Measurements from ENCODE around the gene TRPV4.

Gene TRPV4

DNA sequence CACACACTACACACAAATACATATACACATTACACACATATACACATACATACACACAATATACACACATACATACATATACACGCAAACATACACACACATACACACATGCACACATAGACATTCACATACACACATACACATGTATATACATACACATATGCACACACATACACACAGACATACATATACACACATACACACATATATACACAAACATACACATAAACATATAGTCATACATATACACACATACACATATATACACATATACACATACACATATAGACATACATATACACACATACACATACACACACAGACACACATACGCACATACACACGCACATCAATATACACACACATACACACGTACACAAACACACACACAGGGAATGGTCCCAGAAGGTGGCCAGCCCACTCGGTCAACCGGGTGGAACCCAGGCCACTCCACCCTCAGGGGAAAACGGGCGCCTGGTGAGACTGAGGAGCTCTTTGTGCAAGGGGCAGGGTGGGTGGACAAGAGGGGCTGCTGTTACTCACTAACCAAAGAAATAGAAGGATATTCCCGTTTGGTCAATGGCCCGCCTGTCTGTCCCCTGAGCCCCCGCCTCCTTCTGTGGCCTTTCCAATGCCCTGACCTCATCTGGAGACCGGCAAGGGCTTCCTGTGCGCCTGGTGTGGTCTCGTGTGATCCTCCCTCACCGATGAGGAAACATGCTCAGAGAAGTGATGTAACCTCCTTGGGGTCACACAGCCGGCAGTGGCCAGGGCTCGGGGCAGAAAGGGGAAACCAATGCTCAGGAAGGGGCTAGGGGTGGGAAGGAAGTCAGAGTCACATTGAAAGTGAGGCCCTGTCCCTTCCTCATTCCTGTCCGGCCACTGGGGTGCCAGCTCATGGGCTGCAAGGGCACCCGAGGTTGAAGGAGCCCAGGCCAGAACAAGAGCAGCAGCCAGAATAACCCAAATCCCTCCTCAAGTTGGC is 5.3 kb downstream of the TRPV4 start:
- no peak for DNase-seq

DNA sequence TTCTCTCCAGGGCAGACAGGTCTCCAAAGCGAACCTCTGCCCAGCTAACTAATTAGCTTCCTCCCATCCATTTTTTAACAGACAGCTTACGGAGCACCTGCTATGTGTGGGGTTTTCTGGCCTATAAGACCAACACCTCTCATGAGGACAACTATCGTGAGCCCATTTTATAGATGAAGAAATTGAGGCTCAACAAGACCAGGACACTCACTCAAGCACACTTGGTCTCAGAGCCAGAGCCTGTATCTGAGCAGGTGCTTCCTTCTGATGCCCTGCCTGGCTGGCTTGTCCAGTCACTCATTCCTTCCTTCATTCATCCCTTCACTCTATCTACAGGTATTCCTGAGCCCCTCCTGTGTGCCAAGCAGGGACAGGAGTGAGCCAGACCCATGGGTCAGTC is 6.1 kb downstream of the TRPV4 start:
- DNase-seq = no peak

DNA sequence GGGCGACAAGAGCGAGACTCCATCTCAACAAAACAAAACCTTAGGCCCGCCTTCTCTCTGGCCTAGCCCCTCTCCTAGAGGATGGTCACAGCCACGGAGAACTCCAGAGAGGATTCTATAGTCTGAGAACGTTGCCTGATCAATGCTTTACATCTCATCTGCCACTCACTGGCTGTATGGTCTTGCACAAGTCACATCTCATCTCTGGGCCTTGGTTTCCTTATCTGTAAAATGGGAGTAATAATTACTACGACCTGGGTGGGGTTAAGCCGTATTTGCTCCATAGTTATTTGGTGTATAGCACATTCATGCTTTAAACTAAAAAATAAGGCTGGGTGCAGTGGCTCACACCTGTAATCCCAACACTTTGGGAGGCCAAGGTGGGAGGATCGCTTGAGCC is 8.5 kb downstream of the TRPV4 start:
- DNase-seq = no peak

DNA sequence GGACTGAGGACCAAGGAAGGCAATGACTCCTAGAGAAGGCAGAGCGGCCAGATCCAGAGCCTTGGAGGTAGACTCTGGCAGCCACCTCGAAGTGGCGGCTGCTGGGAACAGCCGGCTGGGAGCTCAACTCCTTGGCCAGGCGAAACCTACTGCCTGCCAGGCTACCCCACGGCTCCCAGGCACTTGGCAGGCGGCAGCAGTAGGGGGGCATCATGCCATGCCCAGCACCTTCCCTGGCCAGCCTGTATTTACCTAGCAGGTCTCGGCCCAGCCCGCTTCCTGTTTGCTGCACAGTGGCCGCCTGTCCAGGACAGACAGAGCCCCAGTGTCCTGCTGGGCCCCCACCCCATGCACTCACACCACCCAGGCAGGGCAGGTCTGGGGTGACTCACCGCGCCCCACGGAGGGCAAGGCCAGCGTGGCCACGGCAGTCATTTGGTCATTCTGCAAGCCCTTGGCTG is 10.2 kb downstream of the TRPV4 start:
- no peak for DNase-seq

DNA sequence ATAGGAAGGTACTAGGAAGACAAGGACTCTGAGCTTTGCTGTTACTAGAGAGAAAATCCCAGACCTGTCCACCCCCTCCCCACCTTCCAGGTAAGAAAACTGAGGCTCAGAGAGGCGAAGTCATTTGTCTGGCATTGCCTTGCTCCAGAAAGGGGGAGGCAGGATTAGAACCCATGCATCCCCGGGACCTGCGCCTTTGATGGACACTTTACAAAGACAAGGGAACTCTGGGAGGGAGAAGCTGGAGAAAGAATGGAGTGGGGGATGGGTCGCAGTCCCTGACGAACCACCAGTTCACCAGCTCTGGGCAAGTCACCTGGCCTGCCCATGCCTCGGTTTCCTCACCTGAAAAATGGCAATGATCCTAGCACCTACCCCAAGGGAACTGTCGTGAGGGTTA is 10.8 kb downstream of the TRPV4 start:
- no peak for DNase-seq

DNA sequence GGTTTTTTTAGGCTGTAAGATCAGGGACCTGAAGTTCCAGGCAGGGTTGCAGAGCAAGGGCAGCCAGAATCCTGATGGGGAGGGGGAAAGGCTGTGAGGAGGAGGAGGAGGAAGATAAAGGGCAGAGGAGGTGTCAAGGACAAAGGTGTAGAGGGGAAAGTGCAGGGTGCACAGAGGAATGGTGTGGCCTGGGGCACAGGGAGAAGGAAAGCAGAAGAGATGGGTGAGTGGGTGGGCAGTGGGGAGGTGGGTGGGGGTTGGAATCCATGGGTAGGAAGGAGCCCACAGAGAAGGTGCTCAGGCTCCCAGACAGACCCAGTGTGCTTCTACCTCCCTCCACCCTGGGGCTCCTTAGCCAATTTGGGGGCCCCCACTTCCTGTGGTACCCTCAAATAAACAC is 11.2 kb downstream of the TRPV4 start:
- no peak for DNase-seq

DNA sequence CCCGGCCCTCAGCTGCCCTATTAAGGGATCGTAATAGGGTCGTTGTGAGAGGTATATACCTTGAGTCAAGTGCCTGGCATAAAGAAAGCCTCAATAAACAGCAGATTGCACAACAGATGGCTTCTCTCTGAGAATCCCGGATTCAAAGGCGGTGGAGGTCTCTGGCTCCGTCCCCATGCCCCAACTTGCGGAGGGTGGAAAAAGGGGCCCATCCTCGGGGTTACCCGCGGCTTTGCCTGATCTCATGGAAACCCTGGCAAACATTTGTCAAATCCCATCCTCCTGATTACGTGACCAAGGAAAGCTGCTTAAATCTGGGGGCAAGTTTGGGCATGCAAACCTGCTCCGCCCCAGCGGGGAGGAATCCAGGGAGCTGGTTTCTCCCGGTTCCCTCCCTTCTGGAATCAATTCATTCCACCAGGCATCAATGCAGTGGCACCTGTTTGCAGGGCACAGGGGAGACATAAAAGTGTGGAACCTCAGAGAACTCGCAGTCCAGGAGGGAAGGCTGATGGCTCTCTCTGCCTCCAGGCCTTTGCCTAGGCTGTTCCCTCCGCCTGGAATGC is 12.3 kb downstream of the TRPV4 start:
- no peak for DNase-seq

DNA sequence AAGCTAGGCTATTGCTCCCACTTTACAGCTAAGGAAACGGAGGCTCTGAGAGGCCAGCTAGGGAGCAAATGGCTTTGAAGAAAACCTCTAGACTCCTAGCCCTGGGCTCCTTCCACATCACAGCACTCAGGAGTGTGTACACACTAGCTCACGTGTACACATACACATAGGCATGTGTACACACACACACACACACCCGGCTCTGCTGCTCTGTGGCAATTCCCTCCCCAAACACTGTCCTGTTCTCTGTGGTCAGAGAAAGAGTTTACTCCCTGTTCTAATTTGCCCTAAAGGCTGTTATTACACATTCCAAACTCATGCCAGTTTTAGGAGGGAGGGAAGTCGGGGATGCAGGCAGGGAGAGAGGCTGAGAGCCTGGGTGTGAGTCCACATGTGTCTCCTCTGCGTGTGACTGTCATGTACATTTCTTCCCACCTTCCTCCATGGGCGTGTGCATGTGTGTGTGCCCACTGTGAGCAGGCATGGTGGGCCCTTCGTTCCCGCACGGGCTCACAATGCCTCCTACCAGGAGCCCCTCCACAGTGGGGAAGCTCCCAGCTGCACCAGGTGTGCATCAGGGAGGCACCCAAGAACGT is 14.2 kb downstream of the TRPV4 start:
- DNase-seq = no peak

DNA sequence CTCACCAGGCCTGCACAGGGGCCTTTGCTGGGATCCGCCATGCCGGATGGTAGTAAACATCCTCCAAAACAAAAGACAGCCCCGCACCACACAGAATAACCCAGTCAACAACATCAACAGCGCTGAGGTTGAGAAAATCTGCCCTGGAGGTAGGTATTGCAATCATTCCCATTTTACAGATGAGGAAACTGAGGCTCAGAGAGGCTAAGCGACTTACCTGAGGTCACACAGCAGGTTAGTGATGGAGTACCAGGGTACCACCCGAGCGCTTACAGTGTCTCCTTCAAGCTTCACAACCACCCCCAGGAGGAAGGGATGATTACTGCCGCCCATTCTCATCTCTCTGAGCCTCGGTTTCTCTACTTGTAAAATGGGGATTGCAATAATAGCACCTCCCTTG is 14.9 kb downstream of the TRPV4 start:
- no peak for DNase-seq

DNA sequence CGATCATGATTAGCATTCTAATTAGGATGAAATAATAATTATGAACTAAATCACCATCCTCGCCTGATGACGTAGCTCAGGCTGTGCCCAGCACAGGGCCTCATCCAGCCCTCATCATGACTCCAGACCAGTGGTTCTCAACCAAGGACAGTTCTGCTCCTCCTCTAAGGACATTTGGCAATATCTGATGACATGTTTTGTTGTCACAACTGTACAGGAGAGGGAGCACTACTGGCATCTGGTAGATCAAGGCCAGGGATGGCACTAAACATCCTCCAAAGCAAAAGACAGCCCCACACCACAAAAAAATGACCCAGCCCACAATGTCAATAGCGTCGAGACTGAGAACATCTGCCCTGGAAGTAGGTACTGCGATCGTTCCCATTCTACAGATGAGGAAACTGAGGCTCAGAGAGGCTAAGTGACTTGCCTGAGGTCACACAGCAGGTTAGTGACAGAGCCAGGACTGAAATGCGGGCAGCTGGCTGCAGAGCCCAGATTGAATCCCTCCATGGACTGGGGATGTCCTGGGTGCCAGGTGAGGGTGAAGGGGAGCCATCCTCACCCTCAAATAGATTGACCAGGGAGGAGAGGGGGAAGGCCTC is 15.5 kb downstream of the TRPV4 start:
- DNase-seq = no peak

DNA sequence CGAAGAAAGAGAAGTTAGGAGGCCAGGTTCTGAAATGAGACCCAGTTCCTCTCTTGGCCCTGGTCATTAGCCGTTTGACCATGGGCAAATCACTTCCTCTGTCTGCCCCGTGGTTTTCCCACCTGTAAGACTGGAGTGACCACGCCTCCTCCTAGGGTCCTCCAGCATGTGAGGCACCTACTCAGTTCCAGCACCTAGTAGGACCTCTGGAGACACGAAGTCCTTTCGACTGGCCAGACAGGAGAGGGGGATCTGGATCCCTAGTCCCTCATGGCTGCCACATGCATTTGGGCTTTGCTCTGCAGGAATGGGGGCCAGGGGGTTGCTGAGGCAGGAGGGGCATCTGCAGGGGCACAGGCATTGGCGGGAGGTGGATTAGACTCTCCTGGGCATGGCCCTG is 16.3 kb downstream of the TRPV4 start:
- DNase-seq = no peak

DNA sequence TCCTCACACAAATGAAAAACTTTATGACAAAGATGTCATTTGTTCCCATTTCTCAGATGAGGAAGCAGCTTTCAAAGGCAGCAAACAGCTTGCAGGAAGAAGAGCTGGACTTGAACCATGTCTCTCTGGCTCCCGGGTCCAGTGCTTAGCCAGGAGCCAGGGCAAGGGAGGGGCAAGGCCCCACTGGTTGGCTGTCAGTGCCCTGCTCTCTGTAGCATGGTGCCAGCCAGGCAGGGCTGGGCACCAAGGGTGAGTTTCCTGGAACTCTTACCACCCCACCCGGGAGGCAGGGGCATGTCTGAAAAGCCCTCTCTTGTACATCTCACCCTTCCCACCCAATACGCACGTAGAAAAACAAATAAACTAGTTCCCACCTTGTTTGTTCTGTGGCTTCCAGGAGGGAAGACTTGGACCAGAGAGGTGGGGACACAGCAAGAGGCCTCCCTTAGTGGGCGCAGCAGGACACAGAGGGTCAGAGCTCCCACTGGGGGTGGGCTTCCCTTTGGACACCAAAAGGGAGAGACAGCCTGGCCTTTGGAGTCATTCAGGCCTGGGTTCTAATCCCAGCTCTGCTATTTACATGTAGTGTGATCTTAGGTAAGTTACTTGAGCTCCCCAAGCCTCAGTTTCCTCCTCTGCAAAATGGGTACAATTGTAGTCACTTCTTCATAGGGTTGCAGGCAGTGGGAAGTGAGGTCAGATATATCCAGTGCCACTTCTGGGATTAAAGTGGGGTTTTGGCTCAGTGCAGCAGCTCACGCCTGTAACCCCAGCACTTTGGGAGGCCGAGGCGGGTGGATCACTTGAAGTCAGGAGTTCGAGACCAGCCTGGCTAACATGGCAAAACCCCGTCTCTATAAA is 17.2 kb downstream of the TRPV4 start:
- no peak for DNase-seq

DNA sequence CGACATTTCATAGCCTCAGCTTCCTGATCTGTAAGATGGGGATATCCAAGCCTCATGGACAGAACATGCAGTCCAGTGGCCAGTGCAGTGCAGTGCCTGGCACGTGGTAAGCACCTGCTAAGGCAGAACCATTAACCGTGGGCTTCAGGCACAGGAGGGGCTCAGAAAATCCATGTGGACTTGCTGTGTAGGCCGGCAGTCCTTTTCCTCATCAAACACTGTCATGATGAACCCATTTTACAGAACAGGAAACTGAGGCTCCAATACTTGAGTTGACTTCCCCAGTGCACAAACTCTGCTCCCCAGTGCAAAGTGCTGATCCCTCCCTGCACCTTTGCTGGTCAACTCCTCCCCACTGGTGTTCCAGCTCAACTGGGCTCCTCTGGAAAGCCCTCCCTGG is 18.0 kb downstream of the TRPV4 start:
- DNase-seq = no peak

DNA sequence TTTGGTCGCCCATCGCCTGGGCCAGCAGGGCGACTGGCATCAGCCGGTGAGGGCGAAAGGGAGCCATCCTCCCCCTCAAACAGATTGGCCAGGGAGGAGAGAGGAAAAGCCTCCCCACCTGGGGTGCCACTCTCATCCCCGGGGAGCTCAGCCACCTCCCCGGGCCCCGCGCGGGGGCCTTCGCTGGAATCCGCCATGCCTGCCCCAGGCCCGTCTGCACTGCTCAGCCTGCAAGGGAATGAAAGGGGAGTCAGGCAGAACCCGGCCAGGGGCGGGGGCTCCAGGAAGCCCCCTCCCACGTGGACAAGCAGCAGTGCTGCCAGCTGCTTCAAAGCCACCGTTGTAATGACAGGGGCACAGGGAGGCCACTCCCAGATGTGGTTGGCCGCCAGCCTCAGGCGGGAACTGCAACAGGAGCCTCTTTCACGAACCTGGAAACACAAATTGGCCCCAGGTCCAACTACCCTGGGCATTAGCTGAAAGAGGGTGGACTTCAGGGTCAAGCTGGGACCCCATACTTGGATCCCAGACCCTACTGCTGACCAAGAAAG is 18.5 kb downstream of the TRPV4 start:
- no peak for DNase-seq

DNA sequence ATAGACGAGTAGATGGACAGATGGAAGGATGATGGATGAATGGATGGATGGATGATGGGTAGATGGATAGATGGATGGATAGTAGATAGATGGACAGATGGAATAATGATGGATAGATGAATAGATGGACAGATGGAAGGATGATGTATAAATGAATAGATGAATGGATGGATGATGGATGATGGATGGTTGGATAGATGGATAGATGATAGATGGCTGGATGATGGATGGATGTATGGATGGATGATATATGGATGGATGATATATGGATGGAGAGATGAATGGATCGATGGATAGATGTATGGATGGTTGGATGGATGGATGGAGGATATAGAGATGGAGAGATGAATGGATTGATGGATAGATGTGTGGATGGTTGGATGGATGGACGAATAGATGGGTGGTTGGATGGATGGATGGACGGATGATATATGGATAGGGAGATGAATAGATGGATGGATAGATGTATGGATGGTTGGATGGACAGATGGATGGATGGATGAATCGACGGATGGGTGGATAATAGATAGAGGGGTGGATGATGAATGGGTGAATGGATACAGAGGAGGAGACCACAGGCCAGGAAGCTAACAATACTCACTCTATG is 19.3 kb downstream of the TRPV4 start:
- no peak for DNase-seq

DNA sequence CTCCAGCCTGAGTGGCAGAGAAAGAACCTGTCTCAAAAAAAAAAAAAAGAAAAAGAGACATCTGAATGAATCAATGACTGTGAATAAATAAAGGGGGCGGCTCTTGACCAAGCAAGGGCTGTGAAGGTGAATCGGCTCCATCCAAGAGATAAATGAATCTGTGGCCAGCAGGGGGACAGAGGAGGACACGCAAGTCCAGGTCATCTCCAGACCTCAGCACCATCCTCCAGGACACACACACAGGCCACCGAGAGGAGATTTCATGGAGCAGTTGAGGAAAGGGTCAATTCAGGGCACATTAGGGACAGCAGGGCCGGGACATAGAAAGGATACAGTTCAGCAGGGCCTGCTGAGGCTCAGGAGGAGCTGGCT is 21.6 kb downstream of the TRPV4 start:
- no peak for DNase-seq

DNA sequence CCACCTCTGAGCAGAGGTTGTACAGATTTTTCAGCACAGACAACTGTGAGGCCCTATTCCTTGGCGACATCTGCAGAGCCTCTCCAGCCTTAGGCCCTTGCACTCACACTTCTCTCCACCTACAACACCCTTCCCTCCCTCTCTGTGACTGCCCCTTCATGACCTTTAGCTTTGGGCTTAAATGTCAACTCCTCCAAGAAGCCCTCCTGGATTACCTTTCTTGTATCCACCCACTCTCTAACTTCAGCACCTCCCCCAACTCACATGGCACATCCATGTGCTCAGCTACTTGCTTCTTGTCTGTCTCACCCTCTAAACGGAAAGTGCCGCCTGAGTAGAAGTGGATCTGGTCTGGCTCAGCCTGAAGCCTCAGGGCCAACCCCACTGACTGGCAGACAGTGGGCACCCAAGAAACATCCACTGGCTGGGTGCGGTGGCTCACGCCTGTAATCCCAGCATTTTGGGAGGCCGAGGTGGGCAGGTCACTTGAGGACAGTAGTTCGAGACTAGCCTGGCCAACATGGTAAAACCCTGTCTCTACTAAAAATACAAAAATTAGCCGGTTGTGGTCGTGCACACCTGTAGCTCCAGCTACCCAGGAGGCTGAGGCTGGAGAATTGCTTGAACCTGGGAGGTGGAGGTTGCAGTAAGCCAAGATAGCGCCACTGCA is 22.1 kb downstream of the TRPV4 start:
- no peak for DNase-seq

DNA sequence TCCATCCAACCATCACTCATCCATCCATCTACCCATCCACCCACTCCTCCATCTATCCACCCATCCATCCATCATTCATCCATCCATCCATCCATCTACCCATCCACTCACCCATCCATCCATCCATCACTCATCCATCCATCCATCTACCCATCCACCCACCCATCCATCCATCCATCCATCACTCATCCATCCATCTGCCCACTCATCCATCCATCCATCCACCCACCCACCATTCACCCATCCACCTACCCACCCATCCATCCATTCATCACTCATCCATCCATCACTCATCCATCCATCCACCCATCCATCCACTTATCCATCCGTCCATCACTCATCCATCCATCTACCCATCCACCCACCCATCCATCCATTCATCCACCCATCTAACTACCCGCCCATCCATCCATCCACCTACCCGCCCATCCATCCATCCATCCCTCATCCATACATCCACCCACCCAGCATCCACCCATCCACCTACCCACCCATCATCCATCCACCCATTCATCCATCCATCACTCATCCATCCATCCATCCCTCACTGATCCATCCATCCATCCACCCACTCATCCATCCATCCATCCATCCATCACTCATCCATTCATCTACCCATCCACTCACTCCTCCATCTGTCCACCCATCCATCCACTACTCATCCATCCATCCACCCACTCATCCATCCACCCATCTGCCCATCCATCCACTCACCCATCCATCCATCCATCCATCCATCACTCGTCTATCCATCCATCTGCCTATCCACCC is 24.1 kb downstream of the TRPV4 start:
- DNase-seq = no peak

DNA sequence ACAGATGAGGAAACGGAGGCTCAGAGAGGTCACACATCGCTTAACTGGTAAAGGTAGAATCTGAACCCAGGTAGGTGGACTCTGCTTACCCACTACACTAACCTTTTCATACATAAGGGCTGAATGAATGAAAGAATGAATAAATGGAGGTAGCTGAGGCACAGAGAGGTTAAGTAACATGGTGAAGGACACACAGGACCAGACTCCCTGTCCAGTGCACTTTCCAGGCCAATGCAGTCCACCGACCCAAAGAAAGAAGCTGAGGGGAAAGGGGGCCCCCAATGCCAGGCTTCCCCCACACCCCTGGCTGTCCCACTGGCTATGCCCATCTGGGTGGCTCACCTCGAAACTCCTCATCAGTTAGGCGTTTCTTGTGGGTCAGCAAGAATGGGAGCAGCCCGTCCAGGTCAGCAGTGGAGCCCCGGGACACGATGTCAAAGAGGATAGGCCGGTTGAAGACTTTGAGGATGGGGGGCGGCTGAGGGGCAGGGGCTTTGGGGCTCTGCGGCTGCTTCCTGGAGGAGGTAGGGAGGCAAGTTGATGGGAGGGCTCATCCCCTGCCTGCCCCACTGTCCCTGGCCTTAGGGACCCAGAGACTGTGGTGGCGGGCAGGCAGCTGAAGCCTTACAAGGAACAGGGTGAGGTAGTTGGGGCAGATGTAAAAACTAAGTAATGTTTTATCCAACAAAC is 25.1 kb downstream of the TRPV4 start:
- no peak for DNase-seq
